HEK293 (cell line): Measurements from ENCODE around the gene NUB1.

Experiments
- IKZF3 ChIP-seq: fragments of 450-650 bp; IDR thresholded peaks from 2 replicates; pipeline ENCODE4 v1.5.0; 2018; ENCODE audit warnings: missing biosample characterization, mild to moderate bottlenecking, missing genetic modification characterization, moderate library complexity
- KLF16 ChIP-seq: fragments of 450-650 bp; formaldehyde crosslinking; IDR thresholded peaks from 2 replicates; pipeline ENCODE4 v1.5.1; 2017; ENCODE audit warnings: missing biosample characterization, missing genetic modification characterization
- KLF7 ChIP-seq: fragments of 450-650 bp; formaldehyde crosslinking; IDR thresholded peaks from 2 replicates; pipeline ENCODE4 v1.5.1; 2016; ENCODE audit warnings: missing biosample characterization, missing genetic modification characterization, borderline replicate concordance
- PRDM1 ChIP-seq: fragments of 450-650 bp; formaldehyde crosslinking; IDR thresholded peaks from 2 replicates; pipeline ENCODE4; 2016; ENCODE audit warnings: missing biosample characterization, missing genetic modification characterization
- SCRT1 ChIP-seq: fragments of 450-650 bp; formaldehyde crosslinking; IDR thresholded peaks from 2 replicates; pipeline ENCODE4 v1.5.1; 2016; ENCODE audit warnings: missing biosample characterization, missing genetic modification characterization, borderline replicate concordance
- SCRT2 ChIP-seq: fragments of 450-650 bp; formaldehyde crosslinking; IDR thresholded peaks from 2 replicates; pipeline ENCODE4 v1.5.1; 2016; ENCODE audit warnings: missing biosample characterization, missing genetic modification characterization
- WT1 ChIP-seq: fragments of 450-650 bp; formaldehyde crosslinking; IDR thresholded peaks from 2 replicates; pipeline ENCODE4 v1.5.1; 2016; ENCODE audit warnings: missing biosample characterization, missing genetic modification characterization
- ZBTB17 ChIP-seq: fragments of 450-650 bp; formaldehyde crosslinking; IDR thresholded peaks from 2 replicates; pipeline ENCODE4 v1.5.1; 2016; ENCODE audit warnings: missing biosample characterization, missing genetic modification characterization
- ZBTB20 ChIP-seq: fragments of 450-650 bp; formaldehyde crosslinking; IDR thresholded peaks from 2 replicates; pipeline ENCODE4 v1.5.1; 2016; ENCODE audit warnings: missing biosample characterization, missing genetic modification characterization
- ZNF184 ChIP-seq: fragments of 450-650 bp; IDR thresholded peaks from 2 replicates; pipeline ENCODE4 v1.5.1; 2018; ENCODE audit warnings: missing biosample characterization, mild to moderate bottlenecking, missing genetic modification characterization
- ZNF23 ChIP-seq: fragments of 450-650 bp; formaldehyde crosslinking; IDR thresholded peaks from 2 replicates; pipeline ENCODE4 v1.5.1; 2016; ENCODE audit warnings: missing biosample characterization, missing genetic modification characterization, borderline replicate concordance
- ZNF24 ChIP-seq: fragments of 450-650 bp; formaldehyde crosslinking; IDR thresholded peaks from 2 replicates; pipeline ENCODE4 v1.5.1; 2016; ENCODE audit warnings: missing biosample characterization, missing genetic modification characterization
- ZNF521 ChIP-seq: fragments of 450-650 bp; formaldehyde crosslinking; IDR thresholded peaks from 2 replicates; pipeline ENCODE4 v1.5.1; 2017; ENCODE audit warnings: missing biosample characterization, mild to moderate bottlenecking, missing genetic modification characterization
- ZNF600 ChIP-seq: fragments of 450-650 bp; formaldehyde crosslinking; IDR thresholded peaks from 2 replicates; pipeline ENCODE4 v1.5.1; 2016; ENCODE audit warnings: missing biosample characterization, missing genetic modification characterization
- ZNF785 ChIP-seq: fragments of 450-650 bp; formaldehyde crosslinking; IDR thresholded peaks from 2 replicates; pipeline ENCODE4 v1.5.1; 2016; ENCODE audit warnings: missing biosample characterization, missing genetic modification characterization
- ZNF843 ChIP-seq: fragments of 450-650 bp; formaldehyde crosslinking; IDR thresholded peaks from 2 replicates; pipeline ENCODE4 v1.5.1; 2016; ENCODE audit warnings: missing biosample characterization, missing genetic modification characterization
- ZSCAN30 ChIP-seq: fragments of 450-650 bp; IDR thresholded peaks from 2 replicates; pipeline ENCODE4 v1.5.1; 2018; ENCODE audit warnings: missing biosample characterization, mild to moderate bottlenecking, missing genetic modification characterization, moderate library complexity
- ZXDB ChIP-seq: fragments of 450-650 bp; formaldehyde crosslinking; IDR thresholded peaks from 2 replicates; pipeline ENCODE4 v1.5.1; 2016; ENCODE audit warnings: missing biosample characterization, missing genetic modification characterization
- TF ChIP-seq, protein P1 (sequence below): fragments of 450-650 bp; formaldehyde crosslinking; IDR thresholded peaks from 2 replicates; pipeline ENCODE4 v1.5.1; 2016; ENCODE audit warnings: missing biosample characterization, missing genetic modification characterization
- TF ChIP-seq, protein P2 (sequence below): fragments of 450-650 bp; formaldehyde crosslinking; conservative IDR thresholded peaks from 2 replicates; pipeline ENCODE4 v1.5.1; 2016; ENCODE audit warnings: low read depth, missing biosample characterization, missing genetic modification characterization
- TF ChIP-seq, protein P3 (sequence below): fragments of 450-650 bp; IDR thresholded peaks from 2 replicates; pipeline ENCODE4 v1.5.1; 2018; ENCODE audit warnings: missing biosample characterization, missing genetic modification characterization
- TF ChIP-seq, protein P4 (sequence below): fragments of 450-650 bp; formaldehyde crosslinking; IDR thresholded peaks from 2 replicates; pipeline ENCODE4 v1.5.1; 2016; ENCODE audit warnings: missing biosample characterization, missing genetic modification characterization
- TF ChIP-seq, protein P5 (sequence below): fragments of 450-650 bp; formaldehyde crosslinking; IDR thresholded peaks from 2 replicates; pipeline ENCODE4 v1.5.1; 2016; ENCODE audit warnings: missing biosample characterization, missing genetic modification characterization
- TF ChIP-seq, protein P6 (sequence below): fragments of 450-650 bp; formaldehyde crosslinking; IDR thresholded peaks from 2 replicates; pipeline ENCODE4 v1.5.1; 2016; ENCODE audit warnings: missing biosample characterization, missing genetic modification characterization, low read depth

The NUB1 gene

DNA sequence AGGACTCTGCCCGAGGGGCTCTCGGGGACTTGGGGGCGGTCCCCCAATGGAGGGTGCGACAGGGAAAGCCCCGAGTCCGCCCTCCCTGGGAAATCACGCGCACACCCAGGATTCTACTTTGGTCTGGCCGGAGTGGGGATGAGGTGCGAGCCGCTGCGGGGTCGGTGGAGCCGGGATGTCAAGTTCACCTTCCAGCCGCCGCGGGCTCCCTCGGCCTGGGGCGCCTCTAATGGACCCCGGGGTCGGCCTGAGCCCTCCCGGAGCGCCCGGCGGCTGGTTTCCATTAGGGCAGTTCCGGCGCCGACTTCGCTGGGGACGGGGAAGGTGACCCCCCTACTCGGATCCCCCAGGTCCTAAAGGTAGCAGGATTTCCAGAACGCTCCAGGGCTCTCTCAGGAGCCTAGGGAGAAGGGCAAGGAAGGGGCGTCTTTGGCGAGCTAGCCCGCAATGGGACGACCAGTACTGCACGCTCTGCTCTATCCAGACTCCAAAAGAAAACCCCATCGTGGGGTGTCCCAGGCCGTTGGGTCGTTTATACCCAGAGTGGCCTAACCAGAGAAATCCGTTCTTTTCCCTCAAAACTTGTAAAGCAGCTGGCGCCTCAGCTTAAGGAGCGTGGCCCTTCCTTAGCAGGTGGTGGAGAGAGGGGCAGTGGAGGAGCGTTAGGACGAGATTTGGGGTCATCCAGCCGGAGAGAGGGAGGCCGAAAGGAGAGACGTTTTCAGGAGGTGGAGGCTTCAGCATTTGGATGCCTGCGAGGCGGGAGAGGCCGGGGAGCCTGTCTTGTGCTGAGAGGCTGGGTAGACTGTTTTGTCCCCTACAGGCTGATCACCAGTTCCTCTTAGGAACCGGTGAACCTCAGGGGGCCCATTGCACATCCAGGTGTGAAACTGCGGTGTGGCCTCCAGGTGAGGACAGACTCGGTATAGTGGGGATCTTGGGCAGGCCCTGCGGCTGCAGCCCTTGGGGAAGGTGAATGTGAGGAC, 69.1 kb downstream of the NUB1 start (continued):
- TF ChIP-seq KLF16 (tag by site-specific recombination) (peak; percentile 56; the same call in 1 of the 2 replicates), KLF7 (tag by site-specific recombination) (peak; percentile 43; the same call in 1 of the 2 replicates), ZNF23 (tag by site-specific recombination) (no peak), WT1 (0 out of 2 replicates have a peak, but pooled peaks have one; percentile 32), SCRT2 (tag by site-specific recombination) (no peak), SCRT1 (no peak), ZBTB20 (peak; percentile 7; the same call in 1 of the 2 replicates), ZNF184 (tag by site-specific recombination) (0 out of 2 replicates have a peak, but pooled peaks have one; percentile 25), ZNF843 (tag by site-specific recombination) (peak; percentile 41; the same call in 1 of the 2 replicates), ZNF600 (tag by site-specific recombination) (0 out of 2 replicates have a peak, but pooled peaks have one; percentile 34), ZXDB (peak; percentile 51; the same call in 1 of the 2 replicates), ZBTB17 (peak; percentile 51; the same call in 1 of the 2 replicates), ZNF24 (no peak), ZNF521 (tag by site-specific recombination) (no peak), ZSCAN30 (tag by site-specific recombination) (peak; percentile 78), IKZF3 (tag by site-specific recombination) (peak; percentile 77), PRDM1 (tag by site-specific recombination) (no peak), ZNF785 (tag by site-specific recombination) (no peak)
- TF ChIP-seq, protein P1, sequence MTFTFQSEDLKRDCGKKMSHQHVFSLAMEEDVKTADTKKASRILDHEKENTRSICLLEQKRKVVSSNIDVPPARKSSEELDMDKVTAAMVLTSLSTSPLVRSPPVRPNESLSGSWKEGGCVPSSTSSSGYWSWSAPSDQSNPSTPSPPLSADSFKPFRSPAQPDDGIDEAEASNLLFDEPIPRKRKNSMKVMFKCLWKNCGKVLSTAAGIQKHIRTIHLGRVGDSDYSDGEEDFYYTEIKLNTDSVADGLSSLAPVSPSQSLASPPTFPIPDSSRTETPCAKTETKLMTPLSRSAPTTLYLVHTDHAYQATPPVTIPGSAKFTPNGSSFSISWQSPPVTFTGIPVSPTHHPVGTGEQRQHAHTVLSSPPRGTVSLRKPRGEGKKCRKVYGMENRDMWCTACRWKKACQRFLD (tag by site-specific recombination), result no peak
- TF ChIP-seq, protein P2, sequence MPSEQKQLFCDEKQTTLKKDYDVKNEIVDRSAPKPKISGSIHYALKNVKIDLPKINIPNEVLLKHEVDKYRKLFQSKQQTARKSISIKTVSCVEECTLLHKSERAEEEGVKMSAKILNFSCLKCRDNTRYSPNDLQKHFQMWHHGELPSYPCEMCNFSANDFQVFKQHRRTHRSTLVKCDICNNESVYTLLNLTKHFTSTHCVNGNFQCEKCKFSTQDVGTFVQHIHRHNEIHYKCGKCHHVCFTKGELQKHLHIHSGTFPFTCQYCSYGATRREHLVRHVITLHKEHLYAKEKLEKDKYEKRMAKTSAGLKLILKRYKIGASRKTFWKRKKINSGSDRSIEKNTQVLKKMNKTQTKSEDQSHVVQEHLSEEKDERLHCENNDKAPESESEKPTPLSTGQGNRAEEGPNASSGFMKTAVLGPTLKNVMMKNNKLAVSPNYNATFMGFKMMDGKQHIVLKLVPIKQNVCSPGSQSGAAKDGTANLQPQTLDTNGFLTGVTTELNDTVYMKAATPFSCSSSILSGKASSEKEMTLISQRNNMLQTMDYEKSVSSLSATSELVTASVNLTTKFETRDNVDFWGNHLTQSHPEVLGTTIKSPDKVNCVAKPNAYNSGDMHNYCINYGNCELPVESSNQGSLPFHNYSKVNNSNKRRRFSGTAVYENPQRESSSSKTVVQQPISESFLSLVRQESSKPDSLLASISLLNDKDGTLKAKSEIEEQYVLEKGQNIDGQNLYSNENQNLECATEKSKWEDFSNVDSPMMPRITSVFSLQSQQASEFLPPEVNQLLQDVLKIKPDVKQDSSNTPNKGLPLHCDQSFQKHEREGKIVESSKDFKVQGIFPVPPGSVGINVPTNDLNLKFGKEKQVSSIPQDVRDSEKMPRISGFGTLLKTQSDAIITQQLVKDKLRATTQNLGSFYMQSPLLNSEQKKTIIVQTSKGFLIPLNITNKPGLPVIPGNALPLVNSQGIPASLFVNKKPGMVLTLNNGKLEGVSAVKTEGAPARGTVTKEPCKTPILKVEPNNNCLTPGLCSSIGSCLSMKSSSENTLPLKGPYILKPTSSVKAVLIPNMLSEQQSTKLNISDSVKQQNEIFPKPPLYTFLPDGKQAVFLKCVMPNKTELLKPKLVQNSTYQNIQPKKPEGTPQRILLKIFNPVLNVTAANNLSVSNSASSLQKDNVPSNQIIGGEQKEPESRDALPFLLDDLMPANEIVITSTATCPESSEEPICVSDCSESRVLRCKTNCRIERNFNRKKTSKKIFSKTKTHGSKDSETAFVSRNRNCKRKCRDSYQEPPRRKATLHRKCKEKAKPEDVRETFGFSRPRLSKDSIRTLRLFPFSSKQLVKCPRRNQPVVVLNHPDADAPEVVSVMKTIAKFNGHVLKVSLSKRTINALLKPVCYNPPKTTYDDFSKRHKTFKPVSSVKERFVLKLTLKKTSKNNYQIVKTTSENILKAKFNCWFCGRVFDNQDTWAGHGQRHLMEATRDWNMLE (tag by site-specific recombination), result no peak
- TF ChIP-seq, protein P3, sequence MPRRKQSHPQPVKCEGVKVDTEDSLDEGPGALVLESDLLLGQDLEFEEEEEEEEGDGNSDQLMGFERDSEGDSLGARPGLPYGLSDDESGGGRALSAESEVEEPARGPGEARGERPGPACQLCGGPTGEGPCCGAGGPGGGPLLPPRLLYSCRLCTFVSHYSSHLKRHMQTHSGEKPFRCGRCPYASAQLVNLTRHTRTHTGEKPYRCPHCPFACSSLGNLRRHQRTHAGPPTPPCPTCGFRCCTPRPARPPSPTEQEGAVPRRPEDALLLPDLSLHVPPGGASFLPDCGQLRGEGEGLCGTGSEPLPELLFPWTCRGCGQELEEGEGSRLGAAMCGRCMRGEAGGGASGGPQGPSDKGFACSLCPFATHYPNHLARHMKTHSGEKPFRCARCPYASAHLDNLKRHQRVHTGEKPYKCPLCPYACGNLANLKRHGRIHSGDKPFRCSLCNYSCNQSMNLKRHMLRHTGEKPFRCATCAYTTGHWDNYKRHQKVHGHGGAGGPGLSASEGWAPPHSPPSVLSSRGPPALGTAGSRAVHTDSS (tag by site-specific recombination), result no peak
- TF ChIP-seq, protein P4, sequence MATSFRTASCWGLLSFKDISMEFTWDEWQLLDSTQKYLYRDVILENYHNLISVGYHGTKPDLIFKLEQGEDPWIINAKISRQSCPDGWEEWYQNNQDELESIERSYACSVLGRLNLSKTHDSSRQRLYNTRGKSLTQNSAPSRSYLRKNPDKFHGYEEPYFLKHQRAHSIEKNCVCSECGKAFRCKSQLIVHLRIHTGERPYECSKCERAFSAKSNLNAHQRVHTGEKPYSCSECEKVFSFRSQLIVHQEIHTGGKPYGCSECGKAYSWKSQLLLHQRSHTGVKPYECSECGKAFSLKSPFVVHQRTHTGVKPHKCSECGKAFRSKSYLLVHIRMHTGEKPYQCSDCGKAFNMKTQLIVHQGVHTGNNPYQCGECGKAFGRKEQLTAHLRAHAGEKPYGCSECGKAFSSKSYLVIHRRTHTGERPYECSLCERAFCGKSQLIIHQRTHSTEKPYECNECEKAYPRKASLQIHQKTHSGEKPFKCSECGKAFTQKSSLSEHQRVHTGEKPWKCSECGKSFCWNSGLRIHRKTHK (tag by site-specific recombination), result no peak
- TF ChIP-seq, protein P5, sequence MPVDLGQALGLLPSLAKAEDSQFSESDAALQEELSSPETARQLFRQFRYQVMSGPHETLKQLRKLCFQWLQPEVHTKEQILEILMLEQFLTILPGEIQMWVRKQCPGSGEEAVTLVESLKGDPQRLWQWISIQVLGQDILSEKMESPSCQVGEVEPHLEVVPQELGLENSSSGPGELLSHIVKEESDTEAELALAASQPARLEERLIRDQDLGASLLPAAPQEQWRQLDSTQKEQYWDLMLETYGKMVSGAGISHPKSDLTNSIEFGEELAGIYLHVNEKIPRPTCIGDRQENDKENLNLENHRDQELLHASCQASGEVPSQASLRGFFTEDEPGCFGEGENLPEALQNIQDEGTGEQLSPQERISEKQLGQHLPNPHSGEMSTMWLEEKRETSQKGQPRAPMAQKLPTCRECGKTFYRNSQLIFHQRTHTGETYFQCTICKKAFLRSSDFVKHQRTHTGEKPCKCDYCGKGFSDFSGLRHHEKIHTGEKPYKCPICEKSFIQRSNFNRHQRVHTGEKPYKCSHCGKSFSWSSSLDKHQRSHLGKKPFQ (tag by site-specific recombination), result no peak
- TF ChIP-seq, protein P6, sequence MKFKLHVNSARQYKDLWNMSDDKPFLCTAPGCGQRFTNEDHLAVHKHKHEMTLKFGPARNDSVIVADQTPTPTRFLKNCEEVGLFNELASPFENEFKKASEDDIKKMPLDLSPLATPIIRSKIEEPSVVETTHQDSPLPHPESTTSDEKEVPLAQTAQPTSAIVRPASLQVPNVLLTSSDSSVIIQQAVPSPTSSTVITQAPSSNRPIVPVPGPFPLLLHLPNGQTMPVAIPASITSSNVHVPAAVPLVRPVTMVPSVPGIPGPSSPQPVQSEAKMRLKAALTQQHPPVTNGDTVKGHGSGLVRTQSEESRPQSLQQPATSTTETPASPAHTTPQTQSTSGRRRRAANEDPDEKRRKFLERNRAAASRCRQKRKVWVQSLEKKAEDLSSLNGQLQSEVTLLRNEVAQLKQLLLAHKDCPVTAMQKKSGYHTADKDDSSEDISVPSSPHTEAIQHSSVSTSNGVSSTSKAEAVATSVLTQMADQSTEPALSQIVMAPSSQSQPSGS (tag by site-specific recombination), result no peak
